Measurements from ENCODE around the gene MSH4.
"Not testable (repeated sequence)": the region's sequence is repeated elsewhere in the genome, so short reads cannot be mapped to it uniquely, and the experiment has no call there.

The MSH4 gene

DNA sequence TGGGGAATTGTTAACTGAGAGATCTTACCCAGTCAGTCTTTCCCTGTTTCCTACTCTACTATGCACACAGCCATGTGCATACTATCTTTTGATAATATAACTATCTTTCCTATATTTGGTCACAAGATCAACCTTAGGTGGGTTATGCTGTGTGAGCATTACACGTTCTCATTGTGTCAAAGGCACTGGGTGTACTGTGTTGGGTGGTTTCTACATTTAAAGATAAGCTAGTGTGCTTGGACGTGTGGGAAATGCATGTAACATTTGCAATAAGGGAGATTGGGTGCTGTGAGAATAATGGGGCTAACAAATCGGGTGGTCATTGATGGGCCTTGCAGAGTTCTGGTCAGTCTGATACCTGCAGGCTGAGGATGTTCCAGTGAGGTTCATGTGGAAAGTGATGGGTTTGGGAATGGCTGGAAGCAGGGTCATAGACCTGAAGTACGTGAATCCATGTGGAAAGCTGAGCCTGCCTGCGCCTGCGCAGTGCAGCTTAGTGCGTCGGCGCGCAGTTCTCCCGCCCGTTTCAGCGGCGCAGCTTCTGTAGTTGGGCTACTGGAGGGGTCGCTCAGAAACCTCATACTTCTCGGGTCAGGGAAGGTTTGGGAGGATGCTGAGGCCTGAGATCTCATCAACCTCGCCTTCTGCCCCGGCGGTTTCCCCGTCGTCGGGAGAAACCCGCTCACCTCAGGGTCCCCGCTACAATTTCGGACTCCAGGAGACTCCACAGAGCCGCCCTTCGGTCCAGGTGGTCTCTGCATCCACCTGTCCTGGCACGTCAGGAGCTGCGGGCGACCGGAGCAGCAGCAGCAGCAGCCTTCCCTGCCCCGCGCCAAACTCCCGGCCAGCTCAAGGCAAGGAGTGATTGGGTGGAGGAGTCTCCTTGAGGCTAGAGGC, at the start of gene MSH4:
MSH4 (plus strand) TSS at position 507 of the 897 bp plus-strand sequence; CDS start at position 611, 104 bp downstream.
- DNase-seq, result no peak

DNA sequence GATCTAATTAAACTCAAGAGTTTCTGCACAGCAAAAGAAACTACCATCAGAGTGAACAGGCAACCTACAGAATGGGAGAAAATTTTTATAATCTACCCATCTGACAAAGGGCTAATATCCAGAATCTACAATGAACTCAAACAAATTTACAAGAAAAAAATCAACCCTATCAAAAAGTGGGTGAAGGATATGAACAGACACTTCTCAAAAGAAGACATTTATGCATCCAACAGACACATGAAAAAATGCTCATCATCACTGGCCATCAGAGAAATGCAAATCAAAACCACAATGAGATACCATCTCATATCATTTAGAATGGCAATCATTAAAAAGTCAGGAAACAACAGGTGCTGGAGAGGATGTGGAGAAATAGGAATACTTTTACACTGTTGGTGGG, 39.5 kb upstream of the MSH4 start:
- DNase-seq, result not testable (repeated sequence)

DNA sequence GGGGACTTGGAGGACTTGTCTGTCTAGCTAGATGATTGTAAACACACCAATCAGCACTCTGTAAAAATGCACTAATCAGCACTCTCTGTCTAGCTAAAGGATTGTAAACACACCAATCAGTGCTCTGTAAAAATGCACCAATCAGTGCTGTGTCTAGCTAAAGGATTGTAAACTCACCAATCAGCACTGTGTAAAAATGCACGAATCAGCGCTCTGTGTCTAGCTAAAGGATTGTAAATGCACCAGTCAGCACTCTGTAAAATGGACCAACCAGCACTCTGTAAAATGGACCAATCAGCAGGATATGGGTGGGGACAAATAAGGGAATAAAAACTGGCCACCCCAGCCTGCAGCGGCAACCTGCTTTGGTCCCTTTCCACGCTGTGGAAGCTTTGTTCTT, 38.1 kb upstream of the MSH4 start:
- not testable (repeated sequence) for DNase-seq

DNA sequence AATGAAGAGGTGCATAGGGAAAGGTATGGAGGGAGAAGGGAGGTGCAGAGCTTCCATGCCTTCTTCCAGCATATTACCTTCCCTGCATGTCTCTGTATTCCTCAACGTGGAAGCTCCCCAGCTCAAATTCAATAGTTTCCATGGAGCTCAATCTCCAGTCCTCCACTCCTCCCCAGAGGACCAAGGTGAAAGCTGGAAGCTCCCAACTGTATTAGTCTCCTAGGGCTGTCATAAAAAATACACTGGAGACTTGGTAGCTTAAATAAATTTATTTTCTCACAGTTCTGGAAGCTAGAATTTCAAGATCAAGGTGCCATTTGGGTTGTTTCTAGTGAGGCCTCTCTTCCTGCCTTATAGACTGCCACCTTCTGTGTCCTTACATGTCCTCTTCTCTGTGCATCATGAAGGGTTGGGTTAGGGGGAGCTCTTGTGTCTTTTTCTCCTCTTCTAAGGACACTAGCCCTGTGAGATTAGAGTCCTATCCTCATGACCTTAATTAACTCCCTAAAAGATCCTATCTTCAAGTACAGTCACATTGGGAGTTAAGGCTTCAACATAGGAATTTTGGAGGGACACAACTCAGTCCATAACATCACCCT, 32.5 kb upstream of the MSH4 start:
- DNase-seq, result no peak

GRCh38 chr1:75765697-75766355, 30.9 kb upstream of the MSH4 start:
- DNase-seq, result no peak

- no peak for DNase-seq
These were observed 28.7 kb upstream of the MSH4 start for GRCh38 chr1:75768016-75768415.

GRCh38 chr1:75770761-75771160, 25.9 kb upstream of the MSH4 start:
- DNase-seq, result no peak

DNA sequence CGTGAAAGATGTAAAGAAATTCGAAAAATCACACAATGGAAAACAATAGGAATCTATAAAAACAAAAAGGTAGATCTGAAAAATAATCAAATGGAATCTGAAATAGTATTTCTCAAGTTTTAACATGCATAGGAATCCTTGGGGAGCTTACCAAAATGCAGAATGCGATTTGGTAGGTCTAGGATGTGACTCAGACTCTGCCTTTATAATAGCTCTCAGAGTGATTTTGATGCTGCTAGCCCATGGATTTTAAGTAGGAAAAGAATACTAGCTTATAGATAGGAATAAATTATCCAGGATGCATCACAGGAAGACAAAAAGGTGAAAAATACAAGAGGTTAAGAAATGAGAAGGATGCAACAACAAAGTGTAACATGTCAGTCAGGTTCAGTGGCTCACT, 24.7 kb upstream of the MSH4 start:
- no peak for DNase-seq

- DNase-seq, result not testable (repeated sequence)
These were observed 18.9 kb upstream of the MSH4 start for GRCh38 chr1:75777812-75778211.

- DNase-seq, result not testable (repeated sequence)
These were observed 18.0 kb upstream of the MSH4 start for GRCh38 chr1:75778694-75779093.

DNA sequence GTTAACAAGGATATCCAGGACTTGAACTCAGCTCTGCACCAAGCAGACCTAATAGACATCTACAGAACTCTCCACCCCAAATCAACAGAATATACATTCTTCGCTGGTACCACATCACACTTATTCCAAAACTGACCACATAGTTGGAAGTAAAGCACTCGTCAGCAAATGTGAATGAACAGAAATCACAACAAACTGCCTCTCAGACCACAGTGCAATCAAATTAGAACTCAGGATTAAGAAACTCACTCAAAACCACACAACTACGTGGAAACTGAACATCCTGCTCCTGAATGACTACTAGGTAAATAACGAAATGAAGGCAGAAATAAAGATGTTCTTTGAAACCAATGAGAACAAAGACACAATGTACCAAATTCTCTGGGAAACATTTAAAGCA, 16.5 kb upstream of the MSH4 start:
- not testable (repeated sequence) for DNase-seq

GRCh38 chr1:75783920-75784319, 12.8 kb upstream of the MSH4 start:
- DNase-seq, result not testable (repeated sequence)

- peak; percentile 17 for DNase-seq
These were observed 11.2 kb upstream of the MSH4 start for GRCh38 chr1:75785320-75785982.

DNA sequence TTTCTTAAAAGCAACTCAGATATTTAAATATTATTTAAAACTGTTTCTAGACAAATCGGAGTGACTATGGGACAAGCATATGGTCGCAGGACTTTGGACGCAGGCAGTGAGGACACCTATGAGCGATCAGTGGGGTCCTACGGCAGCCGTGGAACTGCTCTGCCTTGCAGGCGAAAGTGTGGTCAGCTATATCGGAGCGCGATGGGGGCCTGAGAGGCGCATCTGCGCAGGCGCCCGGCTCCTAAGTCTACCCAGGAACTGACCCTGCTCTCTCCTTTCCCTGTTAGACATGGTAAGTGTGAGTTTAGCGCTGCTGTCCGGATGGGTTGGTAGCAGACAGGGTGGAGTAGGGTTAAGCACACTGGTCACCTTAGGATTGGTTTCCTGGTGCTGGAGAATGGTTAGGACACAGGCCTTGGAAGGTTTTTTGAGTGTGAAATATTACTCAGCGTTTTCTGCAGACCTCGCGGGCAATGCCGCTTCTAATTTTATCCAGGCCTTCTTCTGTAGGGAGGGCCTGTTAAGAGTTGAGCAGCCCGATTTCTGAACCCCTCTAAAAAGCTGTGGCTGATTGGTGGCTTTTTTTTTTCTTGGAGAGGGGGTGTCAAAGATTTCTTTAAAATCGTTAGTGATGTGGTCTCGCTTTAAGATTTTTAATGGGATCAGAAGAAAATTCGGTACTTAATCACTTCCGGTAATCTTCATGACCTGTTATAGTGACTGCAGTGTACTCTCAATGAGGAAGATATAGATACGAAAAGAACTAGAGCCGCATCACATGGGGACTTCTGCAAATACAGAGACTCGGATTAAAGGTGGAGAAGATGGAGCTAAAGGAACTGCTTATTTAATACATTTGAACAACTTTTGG, 10.5 kb upstream of the MSH4 start, which contains the start of gene RABGGTB:
RABGGTB (plus strand) TSS at position 274 of the 871 bp plus-strand sequence; CDS start at position 290, 16 bp downstream.
- peak; percentile 94 for DNase-seq

DNA sequence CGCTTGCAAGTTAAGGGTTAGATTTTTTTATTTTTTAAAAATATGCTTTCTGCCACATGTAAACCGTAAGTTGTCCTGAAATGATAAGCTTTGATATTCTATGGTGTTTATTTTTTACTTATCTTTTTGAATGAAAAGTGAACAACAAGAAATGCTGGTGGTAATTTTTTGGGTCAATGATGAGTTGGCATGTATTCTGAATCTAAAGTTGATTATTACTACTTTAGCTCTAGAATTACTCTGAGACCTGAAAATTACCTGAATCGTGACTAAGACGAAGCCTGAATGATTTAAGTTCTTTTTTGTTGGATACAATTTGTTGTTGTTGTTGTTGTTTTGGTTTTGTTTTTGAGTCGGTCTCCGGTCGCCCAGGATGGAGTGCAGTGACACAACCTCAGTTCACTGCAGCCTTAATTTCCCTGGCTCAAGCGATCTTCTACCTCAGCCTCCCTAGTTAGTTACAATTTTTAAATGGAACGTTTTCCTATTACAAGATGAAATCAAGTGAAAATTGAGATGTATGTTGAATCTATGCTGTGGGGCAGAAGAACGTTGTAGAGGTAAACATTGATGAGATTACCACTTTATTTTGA, 9.7 kb upstream of the MSH4 start:
- DNase-seq, result no peak

GRCh38 chr1:75787524-75787923, 9.2 kb upstream of the MSH4 start:
- DNase-seq, result no peak

GRCh38 chr1:75789988-75790387, 6.7 kb upstream of the MSH4 start:
- no peak for DNase-seq

DNA sequence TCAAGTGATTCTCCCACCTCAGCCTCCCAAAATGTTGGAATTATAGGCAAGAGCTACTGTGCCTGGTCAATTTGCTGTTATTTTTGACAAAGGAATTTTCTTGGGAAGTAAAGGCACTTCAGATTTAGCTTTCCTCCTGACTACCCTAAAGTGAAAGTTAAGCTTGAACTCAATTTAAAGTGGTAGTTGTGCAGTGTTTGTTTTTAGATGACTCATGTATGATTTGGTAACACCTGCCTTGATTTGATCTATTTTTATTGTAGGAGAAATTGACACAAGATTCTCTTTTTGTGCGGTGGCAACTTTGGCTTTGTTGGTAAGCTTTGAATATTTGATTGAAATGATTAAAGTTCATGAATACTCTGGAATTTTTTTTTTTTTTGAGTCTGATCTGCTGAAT, 5.7 kb upstream of the MSH4 start:
- DNase-seq, result no peak

DNA sequence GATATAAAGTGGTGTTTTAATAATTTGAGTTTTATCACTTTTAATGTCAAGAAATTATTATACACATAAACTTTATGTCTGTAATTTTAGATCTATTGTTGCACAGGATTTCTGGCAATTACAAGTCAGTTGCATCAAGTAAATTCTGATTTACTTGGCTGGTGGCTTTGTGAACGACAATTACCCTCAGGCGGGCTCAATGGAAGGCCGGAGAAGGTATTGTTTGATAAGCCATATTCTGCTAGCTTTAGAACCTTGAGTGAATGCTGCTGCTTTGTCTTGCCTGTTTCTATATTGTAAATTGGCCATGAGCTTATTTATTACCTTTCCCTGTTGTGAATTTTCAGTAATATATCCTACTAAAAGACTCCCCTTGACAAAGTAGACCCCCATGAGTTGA, 4.6 kb upstream of the MSH4 start:
- no peak for DNase-seq

DNA sequence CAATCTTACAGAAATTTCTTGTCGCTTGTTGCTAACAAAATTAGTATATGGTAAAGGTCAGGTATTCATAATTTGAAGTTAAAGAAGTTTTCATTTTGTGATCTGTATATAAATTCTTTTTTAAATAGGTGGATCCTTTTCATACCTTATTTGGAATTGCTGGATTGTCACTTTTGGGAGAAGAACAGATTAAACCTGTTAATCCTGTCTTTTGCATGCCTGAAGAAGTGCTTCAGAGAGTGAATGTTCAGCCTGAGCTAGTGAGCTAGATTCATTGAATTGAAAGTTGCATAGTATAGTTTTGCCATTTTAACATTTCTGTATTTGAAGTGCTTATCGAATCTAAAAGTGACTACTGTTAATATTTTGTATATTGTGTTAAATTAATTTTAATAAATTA, 2.3 kb upstream of the MSH4 start:
- no peak for DNase-seq

- DNase-seq, result no peak
These were observed 934 bp upstream of the MSH4 start for GRCh38 chr1:75795703-75796193.

DNA sequence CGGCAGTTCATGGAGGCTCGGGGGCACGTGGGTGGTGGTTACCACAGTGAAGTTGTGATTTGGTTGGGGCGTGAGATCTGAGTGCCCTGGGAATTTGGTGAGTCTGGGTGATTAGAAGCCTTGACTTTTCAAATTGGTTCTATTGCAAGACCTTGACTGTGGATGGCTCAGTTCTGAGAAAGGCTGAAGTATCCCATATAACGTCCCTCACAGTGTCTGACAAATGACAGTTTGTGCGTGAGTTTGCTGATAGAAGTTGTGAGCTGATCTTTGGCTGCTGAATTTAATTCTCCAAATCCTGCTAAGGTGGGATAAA, 549 bp downstream of the MSH4 start:
- no peak for DNase-seq

Measured in RPMI8226 (cell line).